NB4 (cell line): Measurements from ENCODE around the gene WNT10A.

ENCODE experiments used
- POLR2A ChIP-seq: IDR thresholded peaks from 2 replicates; pipeline ENCODE4 v1.6.1; 2011; ENCODE audit warnings: mild to moderate bottlenecking; ENCODE audit not compliant: insufficient read length; ENCODE audit errors: extremely low read depth
- TF ChIP-seq, protein P1 (sequence below): IDR thresholded peaks from one replicate; pipeline ENCODE4 v1.5.1; 2012; ENCODE audit warnings: low read depth, low read length

DNA sequence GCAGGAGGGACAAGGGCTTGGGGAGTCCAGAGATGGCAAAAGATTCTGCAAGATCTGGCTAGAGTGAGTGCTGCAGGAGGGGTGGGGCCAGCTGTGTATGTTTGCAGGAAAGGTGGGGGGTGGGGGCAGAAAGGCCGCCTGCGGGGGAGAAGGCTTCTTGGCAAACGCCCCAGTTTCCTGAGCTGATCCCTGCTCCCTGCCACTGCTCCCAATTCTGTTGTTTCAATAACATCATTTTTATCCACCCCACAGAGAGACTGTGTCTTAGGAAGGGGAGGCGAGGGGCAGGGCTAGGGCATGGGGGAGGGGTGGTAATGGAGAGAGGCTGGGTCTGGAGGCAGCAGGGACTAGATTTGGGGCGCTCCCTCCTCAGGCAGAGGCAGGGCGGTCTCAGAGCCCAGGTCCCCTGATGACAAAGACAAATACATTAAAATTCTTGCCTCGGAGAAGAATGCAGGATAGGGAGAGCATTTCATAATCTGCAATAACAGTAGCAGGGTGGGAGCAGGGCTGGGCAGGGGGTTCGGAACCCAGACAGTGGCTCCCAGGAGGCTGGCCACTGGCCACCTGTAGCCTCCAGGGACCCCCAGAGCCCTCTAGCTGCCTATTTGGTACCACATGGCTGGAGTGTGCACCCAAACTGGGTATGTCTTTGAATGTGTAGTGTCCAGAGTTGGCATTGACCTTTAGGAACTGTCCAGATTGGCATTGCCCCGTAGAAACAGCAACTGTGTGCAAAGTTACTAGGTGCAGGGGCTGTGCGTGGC is 23.1 kb upstream of the WNT10A start:
- TF ChIP-seq, protein P1, sequence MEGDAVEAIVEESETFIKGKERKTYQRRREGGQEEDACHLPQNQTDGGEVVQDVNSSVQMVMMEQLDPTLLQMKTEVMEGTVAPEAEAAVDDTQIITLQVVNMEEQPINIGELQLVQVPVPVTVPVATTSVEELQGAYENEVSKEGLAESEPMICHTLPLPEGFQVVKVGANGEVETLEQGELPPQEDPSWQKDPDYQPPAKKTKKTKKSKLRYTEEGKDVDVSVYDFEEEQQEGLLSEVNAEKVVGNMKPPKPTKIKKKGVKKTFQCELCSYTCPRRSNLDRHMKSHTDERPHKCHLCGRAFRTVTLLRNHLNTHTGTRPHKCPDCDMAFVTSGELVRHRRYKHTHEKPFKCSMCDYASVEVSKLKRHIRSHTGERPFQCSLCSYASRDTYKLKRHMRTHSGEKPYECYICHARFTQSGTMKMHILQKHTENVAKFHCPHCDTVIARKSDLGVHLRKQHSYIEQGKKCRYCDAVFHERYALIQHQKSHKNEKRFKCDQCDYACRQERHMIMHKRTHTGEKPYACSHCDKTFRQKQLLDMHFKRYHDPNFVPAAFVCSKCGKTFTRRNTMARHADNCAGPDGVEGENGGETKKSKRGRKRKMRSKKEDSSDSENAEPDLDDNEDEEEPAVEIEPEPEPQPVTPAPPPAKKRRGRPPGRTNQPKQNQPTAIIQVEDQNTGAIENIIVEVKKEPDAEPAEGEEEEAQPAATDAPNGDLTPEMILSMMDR: no peak
- TF ChIP-seq POLR2A: no peak
